ENCODE data around the gene LRRC34.

LRRC34 gene

GRCh38 chr3:169812332-169813235 lies at the start of gene LRRC34, which contains the start of gene LRRIQ4:
LRRC34 (minus strand) TSS chr3:169812904; CDS start chr3:169812548, 356 bp downstream.
LRRIQ4 (plus strand) TSS chr3:169812870; CDS start chr3:169821922, 9,052 bp downstream.
- peak; percentile 58 for DNase-seq (ENCODE audit: low read depth)

GRCh38 chr3:169861871-169862270 lies 49.2 kb upstream of the LRRC34 start:
- no peak for DNase-seq (ENCODE audit: low read depth)

- no peak for DNase-seq (ENCODE audit: low read depth)
These were observed 45.1 kb upstream of the LRRC34 start for GRCh38 chr3:169857811-169858210.

GRCh38 chr3:169855514-169855913 lies 42.8 kb upstream of the LRRC34 start:
- DNase-seq (ENCODE audit: low read depth): no peak

GRCh38 chr3:169850618-169851017 lies 37.9 kb upstream of the LRRC34 start:
- no peak for DNase-seq (ENCODE audit: low read depth)

GRCh38 chr3:169848741-169849140 lies 36.0 kb upstream of the LRRC34 start:
- no peak for DNase-seq (ENCODE audit: low read depth)

- no peak for DNase-seq (ENCODE audit: low read depth)
These were observed 35.2 kb upstream of the LRRC34 start for GRCh38 chr3:169847896-169848295.

- DNase-seq (ENCODE audit: low read depth): no peak
These were observed 33.9 kb upstream of the LRRC34 start for GRCh38 chr3:169846458-169847193.

GRCh38 chr3:169842960-169843359 lies 30.3 kb upstream of the LRRC34 start:
- no peak for DNase-seq (ENCODE audit: low read depth)

GRCh38 chr3:169841171-169841570 lies 28.5 kb upstream of the LRRC34 start:
- DNase-seq (ENCODE audit: low read depth): no peak

- DNase-seq (ENCODE audit: low read depth): no peak
These were observed 25.9 kb upstream of the LRRC34 start for GRCh38 chr3:169838511-169839030.

- DNase-seq (ENCODE audit: low read depth): no peak
These were observed 24.2 kb upstream of the LRRC34 start for GRCh38 chr3:169836942-169837275.

- DNase-seq (ENCODE audit: low read depth): no peak
These were observed 23.6 kb upstream of the LRRC34 start for GRCh38 chr3:169836078-169836941.

GRCh38 chr3:169835533-169835932 lies 22.8 kb upstream of the LRRC34 start:
- no peak for DNase-seq (ENCODE audit: low read depth)

GRCh38 chr3:169827712-169828111 lies 15.0 kb upstream of the LRRC34 start:
- DNase-seq (ENCODE audit: low read depth): no peak

- DNase-seq (ENCODE audit: low read depth): no peak
These were observed 12.6 kb upstream of the LRRC34 start for GRCh38 chr3:169825316-169825715.

- no peak for DNase-seq (ENCODE audit: low read depth)
These were observed 10.3 kb upstream of the LRRC34 start for GRCh38 chr3:169822983-169823382.

GRCh38 chr3:169822540-169822939 lies 9.8 kb upstream of the LRRC34 start:
- DNase-seq (ENCODE audit: low read depth): no peak

GRCh38 chr3:169822091-169822490 lies 9.4 kb upstream of the LRRC34 start:
- DNase-seq (ENCODE audit: low read depth): no peak

- DNase-seq (ENCODE audit: low read depth): no peak
These were observed 5.6 kb upstream of the LRRC34 start for GRCh38 chr3:169818316-169818715.

- no peak for DNase-seq (ENCODE audit: low read depth)
These were observed 3.0 kb upstream of the LRRC34 start for GRCh38 chr3:169815590-169816150.
